EL (cell line): ENCODE measurements around the gene EPS8.

Experiments used
- DNase-seq: peaks from one replicate; pipeline ENCODE4 v3.0.0-alpha.2; 2016

The EPS8 gene

GRCh38 chr12:15789220-15790171 lies at the start of gene EPS8:
Gene EPS8, minus strand, starts transcription at chr12:15789388. Its CDS starts 106,437 bp downstream, at chr12:15682951.
- peak; percentile 92 for DNase-seq

- DNase-seq: peak; percentile 6
These were observed 48.1 kb upstream of the EPS8 start for GRCh38 chr12:15837141-15837790.

- DNase-seq: no peak
These were observed 45.4 kb upstream of the EPS8 start for GRCh38 chr12:15834575-15834974.

GRCh38 chr12:15831315-15831978 lies 42.3 kb upstream of the EPS8 start:
- DNase-seq: no peak

GRCh38 chr12:15830538-15830937 lies 41.4 kb upstream of the EPS8 start:
- DNase-seq: peak; percentile 75

GRCh38 chr12:15829949-15830348 lies 40.8 kb upstream of the EPS8 start:
- peak; percentile 64 for DNase-seq

- no peak for DNase-seq
These were observed 40.1 kb upstream of the EPS8 start for GRCh38 chr12:15829255-15829654.

GRCh38 chr12:15827136-15827535 lies 37.9 kb upstream of the EPS8 start:
- DNase-seq: no peak

- no peak for DNase-seq
These were observed 35.3 kb upstream of the EPS8 start for GRCh38 chr12:15824516-15824915.

- no peak for DNase-seq
These were observed 34.4 kb upstream of the EPS8 start for GRCh38 chr12:15823360-15824128.

- no peak for DNase-seq
These were observed 30.7 kb upstream of the EPS8 start for GRCh38 chr12:15819644-15820437.

- DNase-seq: no peak
These were observed 29.2 kb upstream of the EPS8 start for GRCh38 chr12:15818418-15818817.

- DNase-seq: no peak
These were observed 26.5 kb upstream of the EPS8 start for GRCh38 chr12:15815730-15816129.

- DNase-seq: no peak
These were observed 22.3 kb upstream of the EPS8 start for GRCh38 chr12:15811214-15812127.

GRCh38 chr12:15808652-15809051 lies 19.5 kb upstream of the EPS8 start:
- DNase-seq: peak; percentile 25

GRCh38 chr12:15808250-15808649 lies 19.1 kb upstream of the EPS8 start:
- no peak for DNase-seq

GRCh38 chr12:15806826-15807225 lies 17.6 kb upstream of the EPS8 start:
- DNase-seq: no peak

GRCh38 chr12:15801770-15802744 lies 12.9 kb upstream of the EPS8 start:
- no peak for DNase-seq

- no peak for DNase-seq
These were observed 11.1 kb upstream of the EPS8 start for GRCh38 chr12:15800278-15800677.

- no peak for DNase-seq
These were observed 8.6 kb upstream of the EPS8 start for GRCh38 chr12:15797818-15798217.
